Caco-2 (cell line): ENCODE measurements around the gene SLC29A4. TPM values are rescaled to one million over a fixed set of nuclear protein-coding genes. Genes with fewer than 3 reads are reported as not detected.
"Not testable (repeated sequence)": the region's sequence is repeated elsewhere in the genome, so short reads cannot be mapped to it uniquely, and the experiment has no call there.

Experiments
- BruUV-seq: library from RNA; stranded (reverse); fragments of 400-500 nt; replicated peaks from 2 replicates; lab custom pipeline; 2021; lab: Mats Ljungman, UMichigan
- CTCF ChIA-PET: fragments of 300-600 bp; sonication (Branson Sonifier 250); formaldehyde crosslinking; loops from one replicate; lab custom pipeline; 2022; ENCODE audit warnings: antibody characterized with exemption; lab: Charles Lee
- POLR2A ChIA-PET: fragments of 300-600 bp; sonication (Branson Sonifier 250); formaldehyde crosslinking; loops from one replicate; lab custom pipeline; 2022; ENCODE audit warnings: antibody characterized with exemption; lab: Charles Lee
- DNase-seq, 2 experiments: peaks; one replicate each; pipeline versions ENCODE4 v3.0.0 to v3.0.0-alpha.2; 2020 to 2022
- H3K27me3 ChIP-seq: replicated peaks from 2 replicates; pipeline ENCODE4 v1.6.0; 2011; ENCODE audit warnings: low read length; ENCODE audit not compliant: control insufficient read depth, insufficient read depth
- H3K36me3 ChIP-seq: 2 replicates; pipeline ENCODE4 v1.5.1; 2011; ENCODE audit warnings: low read length; ENCODE audit not compliant: control insufficient read depth, insufficient read depth
- H3K4me1 ChIP-seq: fragments of 250-450 bp; sonication (Bioruptor Pico); 2 replicates; pipeline ENCODE4 v1.5.1; 2020; ENCODE audit warnings: mild to moderate bottlenecking
- H3K4me3 ChIP-seq: 2 replicates; pipeline ENCODE4 v1.5.1; 2011; ENCODE audit warnings: low read depth, mild to moderate bottlenecking, control low read depth, low read length
- H3K9me3 ChIP-seq: fragments of 250-450 bp; sonication (Bioruptor Pico); 2 replicates; pipeline ENCODE4 v1.5.1; 2020; ENCODE audit warnings: mild to moderate bottlenecking, moderate library complexity
- H3K27ac Mint-ChIP-seq: one replicate; pipeline ENCODE4 v1.8.0; 2022; ENCODE audit warnings: mixed read lengths; ENCODE audit not compliant: unreplicated experiment
- H3K27me3 Mint-ChIP-seq: one replicate; pipeline ENCODE4 v1.8.0; 2022; ENCODE audit warnings: mixed read lengths; ENCODE audit not compliant: insufficient read depth, unreplicated experiment
- H3K36me3 Mint-ChIP-seq: one replicate; pipeline ENCODE4 v1.8.0; 2022; ENCODE audit warnings: mild to moderate bottlenecking, mixed read lengths; ENCODE audit not compliant: insufficient read depth, unreplicated experiment
- H3K4me1 Mint-ChIP-seq: one replicate; pipeline ENCODE4 v1.8.0; 2022; ENCODE audit warnings: low read depth, mixed read lengths; ENCODE audit not compliant: unreplicated experiment
- H3K4me3 Mint-ChIP-seq: one replicate; pipeline ENCODE4 v1.8.0; 2022; ENCODE audit warnings: mild to moderate bottlenecking, moderate library complexity, mixed read lengths; ENCODE audit not compliant: unreplicated experiment
- H3K9me3 Mint-ChIP-seq: one replicate; pipeline ENCODE4 v1.8.0; 2022; ENCODE audit warnings: mixed read lengths; ENCODE audit not compliant: unreplicated experiment
- CTCF ChIP-seq, 2 experiments: fragments of 200-600 bp in 1 of 2; IDR thresholded peaks; 1 replicate in 1 of 2; 2 replicates in 1 of 2; pipeline versions ENCODE4 v1.5.1 to v1.8.0; 2011 to 2022; ENCODE audit warnings: antibody characterized with exemption in 1 of 2, control low read depth in 1 of 2, inconsistent platforms in 1 of 2, low read depth in 1 of 2, low read length in 1 of 2, mild to moderate bottlenecking in 1 of 2, moderate library complexity in 1 of 2; ENCODE audit not compliant: insufficient read depth in 1 of 2, severe bottlenecking in 1 of 2, unreplicated experiment in 1 of 2
- intact Hi-C: fragments of 100-400 bp; cut with micrococcal nuclease; formaldehyde crosslinking; loops from one replicate; pipeline ENCODE4 v1.10.0; 2022; ENCODE audit not compliant: unreplicated experiment
- total RNA-seq: library from RNA; stranded (reverse); gene quantifications from 2 replicates; pipeline ENCODE4 v1.2.3, GENCODE V29; 2022

Gene SLC29A4
- total RNA-seq, 1 experiment from 2014 or later: 34.6 TPM

GRCh38 chr7:5248201-5248885 lies 34.4 kb upstream of the SLC29A4 start:
- H3K27ac Mint-ChIP-seq: no peak overlapping the region
- H3K9me3 ChIP-seq: peaks cover 14% of the 10 kb centered on the region; the same call in 1 of the 2 replicates
- no peaks in the 10 kb centered on the region for H3K9me3 Mint-ChIP-seq
- CTCF ChIA-PET: no interaction called here
- POLR2A ChIA-PET: no interaction called here
- no peaks in the 10 kb centered on the region for H3K4me1 Mint-ChIP-seq
- no TSS peak for BruUV-seq
- intact Hi-C loops: no loop called here
- no peak overlapping the region for H3K4me3 ChIP-seq
- H3K36me3 ChIP-seq: no peaks in the 10 kb centered on the region
- no peaks in the 10 kb centered on the region for H3K36me3 Mint-ChIP-seq
- no peaks in the 10 kb centered on the region for H3K27me3 Mint-ChIP-seq
- TF ChIP-seq CTCF (IDR thresholded peaks at IDR 0.05; ENCODE audit: insufficient read depth in 1 of 2, low read depth in 1 of 2, low read length in 1 of 2, severe bottlenecking in 1 of 2, unreplicated experiment in 1 of 2): no peak
- no peak for DNase-seq
- no peaks in the 10 kb centered on the region for H3K27me3 ChIP-seq
- no peaks in the 10 kb centered on the region for H3K4me1 ChIP-seq
- no peak overlapping the region for H3K4me3 Mint-ChIP-seq

GRCh38 chr7:5250787-5251186 lies 32.0 kb upstream of the SLC29A4 start:
- H3K4me1 ChIP-seq, POLR2A ChIA-PET, H3K4me3 ChIP-seq, H3K9me3 ChIP-seq, H3K27me3 ChIP-seq, BruUV-seq, H3K4me1 Mint-ChIP-seq, intact Hi-C loops, H3K9me3 Mint-ChIP-seq, H3K36me3 Mint-ChIP-seq, CTCF ChIA-PET, H3K27me3 Mint-ChIP-seq, DNase-seq, H3K36me3 ChIP-seq, H3K27ac Mint-ChIP-seq, H3K4me3 Mint-ChIP-seq: not testable (repeated sequence)

DNA sequence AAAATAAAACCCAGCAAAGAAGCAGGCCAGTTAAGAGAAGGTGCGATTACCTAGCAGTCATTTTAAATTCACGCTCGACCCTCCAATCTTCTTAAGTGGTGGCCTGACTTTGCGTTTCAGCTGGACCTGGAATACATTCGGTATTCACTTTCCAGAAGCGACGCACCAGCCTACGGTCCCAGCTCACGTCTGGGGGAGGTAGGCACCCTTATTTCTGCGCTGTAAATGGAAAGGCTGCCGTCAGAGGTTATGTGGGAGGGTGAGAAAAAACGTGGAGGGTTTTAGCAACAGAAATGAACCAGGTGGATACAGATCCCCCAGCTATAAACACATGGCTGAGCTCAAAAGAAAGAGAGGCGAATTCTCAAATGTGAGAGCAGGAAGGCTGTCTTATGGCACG lies 29.2 kb upstream of the SLC29A4 start:
- H3K9me3 ChIP-seq, H3K27ac Mint-ChIP-seq, POLR2A ChIA-PET, intact Hi-C loops, BruUV-seq, DNase-seq, H3K36me3 Mint-ChIP-seq, H3K36me3 ChIP-seq, H3K9me3 Mint-ChIP-seq, H3K27me3 ChIP-seq, H3K4me3 ChIP-seq, H3K4me1 ChIP-seq, H3K27me3 Mint-ChIP-seq, H3K4me3 Mint-ChIP-seq, H3K4me1 Mint-ChIP-seq: not testable (repeated sequence)
- CTCF ChIA-PET: interaction anchor here (2.3 kb wide), 1 partner anchor 13 kb away, joined by 6 read pairs; no protein-coding TSS in a partner anchor

DNA sequence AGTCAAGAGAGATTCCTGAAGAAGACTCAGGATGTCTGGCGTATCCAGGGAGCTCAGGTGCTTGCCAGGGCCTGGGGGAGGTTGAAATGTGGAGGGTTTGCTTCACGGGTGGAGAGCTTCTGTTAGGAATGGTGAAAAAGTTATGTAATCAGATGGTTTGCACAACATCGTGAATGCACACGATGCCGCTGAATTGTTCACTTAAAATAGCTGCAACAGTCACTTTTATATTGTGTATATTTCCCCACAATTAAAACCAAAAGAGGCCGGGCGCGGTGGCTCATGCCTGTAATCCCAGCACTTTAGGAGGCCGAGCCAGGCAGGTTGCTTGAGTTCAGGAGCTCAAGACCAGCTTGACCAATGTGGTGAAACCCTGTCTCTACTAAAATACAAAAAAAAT lies 28.4 kb upstream of the SLC29A4 start:
- CTCF ChIA-PET: interaction anchor here (0.6 kb wide), 1 partner anchor 15 kb away, joined by 3 read pairs; no protein-coding TSS in a partner anchor
- H3K4me3 Mint-ChIP-seq, H3K27ac Mint-ChIP-seq, H3K27me3 ChIP-seq, POLR2A ChIA-PET, H3K4me3 ChIP-seq, H3K9me3 Mint-ChIP-seq, H3K36me3 Mint-ChIP-seq, DNase-seq, H3K36me3 ChIP-seq, H3K4me1 Mint-ChIP-seq, BruUV-seq, H3K27me3 Mint-ChIP-seq, H3K9me3 ChIP-seq, intact Hi-C loops, H3K4me1 ChIP-seq: not testable (repeated sequence)
